ENCODE results near the gene MYO16.
"Not testable (repeated sequence)": the region's sequence is repeated elsewhere in the genome, so short reads cannot be mapped to it uniquely, and the experiment has no call there.

Gene MYO16

GRCh38 chr13:109209526-109209925, 580.1 kb downstream of the MYO16 start:
- no peak for DNase-seq

- DNase-seq: no peak
Observed at GRCh38 chr13:109211616-109212015, 582.2 kb downstream of the MYO16 start.

GRCh38 chr13:109212650-109213049, 583.2 kb downstream of the MYO16 start:
- no peak for DNase-seq

GRCh38 chr13:109213714-109214113, 584.3 kb downstream of the MYO16 start:
- peak; percentile 26 for DNase-seq

GRCh38 chr13:109214393-109214792, 585.0 kb downstream of the MYO16 start:
- DNase-seq: no peak

GRCh38 chr13:109215377-109215776, 586.0 kb downstream of the MYO16 start:
- no peak for DNase-seq

GRCh38 chr13:109217510-109217909, 588.1 kb downstream of the MYO16 start:
- not testable (repeated sequence) for DNase-seq

GRCh38 chr13:109220631-109221030, 591.2 kb downstream of the MYO16 start:
- no peak for DNase-seq

- DNase-seq: no peak
Observed at GRCh38 chr13:109224033-109224432, 594.6 kb downstream of the MYO16 start.

GRCh38 chr13:109226631-109227030, 597.2 kb downstream of the MYO16 start:
- no peak for DNase-seq

GRCh38 chr13:109227344-109227940, 598.0 kb downstream of the MYO16 start:
- DNase-seq: no peak

- no peak for DNase-seq
Observed at GRCh38 chr13:109228211-109228610, 598.8 kb downstream of the MYO16 start.

- no peak for DNase-seq
Observed at GRCh38 chr13:109231888-109232287, 602.5 kb downstream of the MYO16 start.

- DNase-seq: no peak
Observed at GRCh38 chr13:109233293-109233692, 603.9 kb downstream of the MYO16 start.

- no peak for DNase-seq
Observed at GRCh38 chr13:109235901-109236300, 606.5 kb downstream of the MYO16 start.

GRCh38 chr13:109241160-109241559, 611.7 kb downstream of the MYO16 start:
- DNase-seq: no peak

GRCh38 chr13:109243311-109243951, 614.0 kb downstream of the MYO16 start:
- peak; percentile 88 for DNase-seq

- no peak for DNase-seq
Observed at GRCh38 chr13:109244566-109244965, 615.2 kb downstream of the MYO16 start.

GRCh38 chr13:109246001-109246400, 616.6 kb downstream of the MYO16 start:
- DNase-seq: no peak

GRCh38 chr13:109249780-109250528, 620.5 kb downstream of the MYO16 start:
- peak; percentile 74 for DNase-seq

- DNase-seq: no peak
Observed at GRCh38 chr13:109251956-109252355, 622.5 kb downstream of the MYO16 start.

GRCh38 chr13:109253316-109253715, 623.9 kb downstream of the MYO16 start:
- DNase-seq: no peak

- no peak for DNase-seq
Observed at GRCh38 chr13:109254274-109254673, 624.9 kb downstream of the MYO16 start.

Measured in NCI-H226 (cell line).